T-cell (primary cell): ENCODE data around the gene HES7. TPM values are rescaled to one million over a fixed set of nuclear protein-coding genes. Genes with fewer than 3 reads are reported as not detected.
A peak's percentile ranks its signal among the peaks of the same experiment; 100 is the strongest.

Experiments used
- ATAC-seq, 4 experiments: fragments of 200-7000 bp in 3 of 4; fragments of 150-1000 bp in 1 of 4; cut with Tn5 transposase; replicated peaks in 1 of 4; 1 replicate in 3 of 4; 2 replicates in 1 of 4; pipeline ENCODE4 v1.10.0; 2021; ENCODE audit warnings: moderate library complexity in 3 of 4, mild to moderate bottlenecking in 2 of 4, moderate number of reproducible peaks in 1 of 4
- CTCF ChIA-PET, 2 donors: fragments of 300-600 bp; sonication (Branson Sonifier 250); formaldehyde crosslinking; loops; one replicate each; lab custom pipeline; 2022; ENCODE audit warnings: antibody characterized with exemption in 2 of 2; lab: Charles Lee
- POLR2A ChIA-PET, 2 donors: fragments of 300-600 bp; sonication (Branson Sonifier 250); formaldehyde crosslinking; loops; one replicate each; lab custom pipeline; 2022; ENCODE audit warnings: antibody characterized with exemption in 2 of 2; lab: Charles Lee
- DNase-seq, 35 experiments: peaks; one replicate each; pipeline versions ENCODE4 v3.0.0 to v3.0.0-alpha.2; 2013 to 2023
- H3K27ac ChIP-seq: one replicate; pipeline ENCODE4 v1.5.1; 2013; ENCODE audit warnings: low read length
- H3K27me3 ChIP-seq, 2 experiments: replicated peaks in 1 of 2; 1 replicate in 1 of 2; 2 replicates in 1 of 2; pipeline versions ENCODE4 v1.6.1 to v1.7.0; 2013; ENCODE audit warnings: low read length in 1 of 2, mixed read lengths in 1 of 2; ENCODE audit not compliant: control insufficient read depth in 2 of 2, insufficient read depth in 2 of 2; ENCODE audit errors: extremely low read depth in 1 of 2
- H3K36me3 ChIP-seq, 2 donors: 1 replicate in 1 of 2; 2 replicates in 1 of 2; pipeline versions ENCODE4 v1.6.1 to v1.7.0; 2013; ENCODE audit warnings: low read length in 1 of 2; ENCODE audit not compliant: control insufficient read depth in 2 of 2, insufficient read depth in 1 of 2; ENCODE audit errors: extremely low read depth in 1 of 2
- H3K4me1 ChIP-seq, 2 experiments: 1 replicate in 1 of 2; 2 replicates in 1 of 2; pipeline versions ENCODE4 v1.6.1 to v1.7.0; 2013; ENCODE audit warnings: low read length in 2 of 2, mixed read lengths in 1 of 2; ENCODE audit not compliant: insufficient read depth in 2 of 2, control insufficient read depth in 1 of 2; ENCODE audit errors: extremely low read depth in 1 of 2
- H3K4me3 ChIP-seq, 2 donors: 1 replicate in 1 of 2; 2 replicates in 1 of 2; pipeline versions ENCODE4 v1.5.1 to v1.7.0; 2013; ENCODE audit warnings: mild to moderate bottlenecking in 2 of 2, low read length in 1 of 2, moderate library complexity in 1 of 2; ENCODE audit not compliant: control insufficient read depth in 1 of 2; ENCODE audit errors: extremely low read depth in 1 of 2
- H3K9me3 ChIP-seq: 2 replicates; pipeline ENCODE4 v1.7.0; 2013
- H3K27ac Mint-ChIP-seq, 2 donors: one replicate each; pipeline ENCODE4 v1.8.0; 2020 to 2021; ENCODE audit warnings: mild to moderate bottlenecking in 2 of 2, mixed read lengths in 2 of 2
- H3K27me3 Mint-ChIP-seq, 2 donors: one replicate each; pipeline ENCODE4 v1.8.0; 2021 to 2022; ENCODE audit warnings: mixed read lengths in 2 of 2
- H3K36me3 Mint-ChIP-seq: one replicate; pipeline ENCODE4 v1.8.0; 2021; ENCODE audit warnings: mixed read lengths
- H3K4me1 Mint-ChIP-seq, 3 donors: one replicate each; pipeline ENCODE4 v1.8.0; 2020 to 2022; ENCODE audit warnings: mixed read lengths in 3 of 3, mild to moderate bottlenecking in 1 of 3
- H3K4me3 Mint-ChIP-seq, 3 donors: one replicate each; pipeline ENCODE4 v1.8.0; 2020 to 2022; ENCODE audit warnings: mild to moderate bottlenecking in 3 of 3, mixed read lengths in 3 of 3, moderate library complexity in 3 of 3
- H3K9me3 Mint-ChIP-seq, 3 donors: one replicate each; pipeline ENCODE4 v1.8.0; 2020 to 2022; ENCODE audit warnings: mixed read lengths in 3 of 3
- WGBS: methylation state at CpG from one replicate; pipeline ENCODE4 v1.1.5; 2013; ENCODE audit warnings: missing lambda C conversion rate; ENCODE audit not compliant: insufficient coverage; 5-methylcytosine and 5-hydroxymethylcytosine counted together
- total RNA-seq, 35 experiments: library from RNA in 6 of 35; stranded (reverse) in 6 of 35; fragments of 120-200 nt in 1 of 35; gene quantifications; one replicate each; pipeline versions ENCODE4 v1.2.1 to v1.2.4 and lab custom pipeline; 2013 to 2026

The HES7 gene
- total RNA-seq, 5 donors from 2014 or later (not counting 1 experiment from before 2014, with no cell fraction given): 0.16 to 1.6 (median 0.23) TPM; not detected in 2

GRCh38 chr17:8100763-8101162 lies 23.1 kb downstream of the HES7 start:
- H3K27ac ChIP-seq: no peak overlapping the region
- H3K9me3 Mint-ChIP-seq: no peaks in the 10 kb centered on the region
- no peaks in the 10 kb centered on the region for H3K36me3 Mint-ChIP-seq
- H3K4me1 ChIP-seq: no peaks in the 10 kb centered on the region
- POLR2A ChIA-PET: no interaction called here
- CTCF ChIA-PET: interaction anchor here in 1 of 2 donors (0.8 kb wide), 1 partner anchor 44 kb away, joined by 3 read pairs; no protein-coding TSS in a partner anchor
- ATAC-seq (no peak), DNase-seq (no peak)
- no peaks in the 10 kb centered on the region for H3K27me3 Mint-ChIP-seq
- no peaks in the 10 kb centered on the region for H3K9me3 ChIP-seq
- no peak overlapping the region for H3K4me3 Mint-ChIP-seq
- H3K27me3 ChIP-seq: peaks cover 0 to 18% of the 10 kb centered on the region in 2 experiments
- no CpG with 5 or more reads among the region's 2 CpGs for WGBS
- no peak overlapping the region for H3K4me3 ChIP-seq
- peaks cover 0 to 6% (median 0%) of the 10 kb centered on the region in 3 donors for H3K4me1 Mint-ChIP-seq
- H3K36me3 ChIP-seq: no peaks in the 10 kb centered on the region
- no peak overlapping the region for H3K27ac Mint-ChIP-seq

- Mint-ChIP-seq H3K4me1 (peaks cover under 1 to 10% (median 3%) of the 10 kb centered on the region in 3 donors), H3K36me3 (no peaks in the 10 kb centered on the region), H3K9me3 (no peaks in the 10 kb centered on the region), H3K4me3 (no peak overlapping the region), H3K27ac (no peak overlapping the region), H3K27me3 (no peaks in the 10 kb centered on the region)
- no peak overlapping the region for H3K27ac ChIP-seq
- 55% methylated on average over 2 of the region's 2 CpGs for WGBS
- peaks cover 0 to 18% of the 10 kb centered on the region in 2 experiments for H3K27me3 ChIP-seq
- ChIA-PET CTCF (no interaction called here), POLR2A (interaction anchor here in 1 of 2 donors (0.6 kb wide), 1 partner anchor 141 kb away, joined by 7 read pairs; no protein-coding TSS in a partner anchor)
- H3K9me3 ChIP-seq: no peaks in the 10 kb centered on the region
- no peaks in the 10 kb centered on the region for H3K4me1 ChIP-seq
- H3K36me3 ChIP-seq: no peaks in the 10 kb centered on the region
- DNase-seq: no peak
- ATAC-seq: no peak
- no peak overlapping the region for H3K4me3 ChIP-seq
Observed at GRCh38 chr17:8100111-8100510, 23.8 kb downstream of the HES7 start.

- Mint-ChIP-seq H3K36me3 (no peaks in the 10 kb centered on the region), H3K4me1 (peaks cover 12 to 25% (median 17%) of the 10 kb centered on the region in 3 donors), H3K4me3 (no peak overlapping the region), H3K27me3 (peaks cover 3 to 9% of the 10 kb centered on the region in 2 donors), H3K9me3 (no peaks in the 10 kb centered on the region), H3K27ac (no peak overlapping the region)
- ChIA-PET POLR2A (no interaction called here), CTCF (no interaction called here)
- Histone ChIP-seq H3K27me3 (peaks cover 0 to 30% of the 10 kb centered on the region in 2 experiments), H3K36me3 (no peaks in the 10 kb centered on the region), H3K4me3 (no peak overlapping the region), H3K9me3 (no peaks in the 10 kb centered on the region), H3K27ac (no peak overlapping the region), H3K4me1 (peaks cover 0 to 13% of the 10 kb centered on the region in 2 experiments)
- DNase-seq (no peak), ATAC-seq (no peak)
- WGBS: 93% methylated on average over 5 of the region's 8 CpGs
Observed at GRCh38 chr17:8096541-8096940, 27.4 kb downstream of the HES7 start.

- WGBS: 78% methylated on average over 4 of the region's 6 CpGs
- Mint-ChIP-seq H3K9me3 (no peaks in the 10 kb centered on the region), H3K27me3 (peaks cover 3 to 18% of the 10 kb centered on the region in 2 donors), H3K4me3 (peak overlapping the region in 1 of 3 donors; percentile 74), H3K36me3 (no peaks in the 10 kb centered on the region), H3K27ac (peak overlapping the region in 1 of 2 donors; percentile 24), H3K4me1 (peaks cover 12 to 25% (median 21%) of the 10 kb centered on the region in 3 donors)
- Histone ChIP-seq H3K4me3 (no peak overlapping the region), H3K27me3 (peaks cover 0 to 38% of the 10 kb centered on the region in 2 experiments), H3K4me1 (peaks cover 0 to 13% of the 10 kb centered on the region in 2 experiments), H3K36me3 (no peaks in the 10 kb centered on the region), H3K27ac (no peak overlapping the region), H3K9me3 (no peaks in the 10 kb centered on the region)
- DNase-seq (no peak), ATAC-seq (no peak)
- ChIA-PET POLR2A (no interaction called here), CTCF (interaction anchor here (1.6 to 2.0 kb wide), 2 partner anchors 9 to 206 kb away, joined by 4 to 10 read pairs; no protein-coding TSS in a partner anchor)
Observed at GRCh38 chr17:8095361-8095760, 28.5 kb downstream of the HES7 start.

GRCh38 chr17:8091033-8091687 lies 32.7 kb downstream of the HES7 start:
- no peak overlapping the region for H3K27ac Mint-ChIP-seq
- DNase-seq: no peak
- 36% methylated on average over 3 of the region's 9 CpGs for WGBS
- H3K36me3 Mint-ChIP-seq: no peaks in the 10 kb centered on the region
- no peak overlapping the region for H3K4me3 Mint-ChIP-seq
- no peak overlapping the region for H3K27ac ChIP-seq
- H3K9me3 ChIP-seq: no peaks in the 10 kb centered on the region
- H3K4me1 Mint-ChIP-seq: peaks cover 12 to 21% (median 18%) of the 10 kb centered on the region in 3 donors
- H3K4me1 ChIP-seq: peaks cover 0 to 13% of the 10 kb centered on the region in 2 experiments
- no peak overlapping the region for H3K4me3 ChIP-seq
- H3K36me3 ChIP-seq: no peaks in the 10 kb centered on the region
- no peaks in the 10 kb centered on the region for H3K9me3 Mint-ChIP-seq
- CTCF ChIA-PET: interaction anchor here (0.6 to 1.7 kb wide), 4 partner anchors 19 to 807 kb away, joined by 3 to 7 read pairs (median 4); no protein-coding TSS in a partner anchor
- peaks cover 2 to 60% of the 10 kb centered on the region in 2 experiments for H3K27me3 ChIP-seq
- H3K27me3 Mint-ChIP-seq: peaks cover 24 to 38% of the 10 kb centered on the region in 2 donors
- ATAC-seq: no peak
- POLR2A ChIA-PET: no interaction called here

GRCh38 chr17:8089728-8090127 lies 34.2 kb downstream of the HES7 start:
- POLR2A ChIA-PET: no interaction called here
- Histone ChIP-seq H3K4me3 (no peak overlapping the region), H3K4me1 (peaks cover 0 to 9% of the 10 kb centered on the region in 2 experiments), H3K27me3 (peaks cover 2 to 64% of the 10 kb centered on the region in 2 experiments), H3K36me3 (no peaks in the 10 kb centered on the region), H3K9me3 (no peaks in the 10 kb centered on the region), H3K27ac (no peak overlapping the region)
- ATAC-seq (no peak), DNase-seq (no peak)
- Mint-ChIP-seq H3K9me3 (no peaks in the 10 kb centered on the region), H3K27me3 (peaks cover 24 to 42% of the 10 kb centered on the region in 2 donors), H3K4me1 (peaks cover 7 to 14% (median 10%) of the 10 kb centered on the region in 3 donors), H3K36me3 (no peaks in the 10 kb centered on the region), H3K27ac (peak overlapping the region in 1 of 2 donors; percentile 52), H3K4me3 (no peak overlapping the region)
- WGBS: 71% methylated on average over 4 of the region's 6 CpGs
- CTCF ChIA-PET: no interaction called here
